Activated CD8-positive, alpha-beta memory T cell treated with anti-CD3 and anti-CD28 coated beads for 48 hours (primary cell): ENCODE results near the gene PSMG4.

Source experiments
- DNase-seq, 3 experiments: peaks; one replicate each; pipeline ENCODE4 v3.0.0-alpha.2; 2020; ENCODE audit warnings: low read depth in 2 of 3, low spot score in 2 of 3

The PSMG4 gene

DNA sequence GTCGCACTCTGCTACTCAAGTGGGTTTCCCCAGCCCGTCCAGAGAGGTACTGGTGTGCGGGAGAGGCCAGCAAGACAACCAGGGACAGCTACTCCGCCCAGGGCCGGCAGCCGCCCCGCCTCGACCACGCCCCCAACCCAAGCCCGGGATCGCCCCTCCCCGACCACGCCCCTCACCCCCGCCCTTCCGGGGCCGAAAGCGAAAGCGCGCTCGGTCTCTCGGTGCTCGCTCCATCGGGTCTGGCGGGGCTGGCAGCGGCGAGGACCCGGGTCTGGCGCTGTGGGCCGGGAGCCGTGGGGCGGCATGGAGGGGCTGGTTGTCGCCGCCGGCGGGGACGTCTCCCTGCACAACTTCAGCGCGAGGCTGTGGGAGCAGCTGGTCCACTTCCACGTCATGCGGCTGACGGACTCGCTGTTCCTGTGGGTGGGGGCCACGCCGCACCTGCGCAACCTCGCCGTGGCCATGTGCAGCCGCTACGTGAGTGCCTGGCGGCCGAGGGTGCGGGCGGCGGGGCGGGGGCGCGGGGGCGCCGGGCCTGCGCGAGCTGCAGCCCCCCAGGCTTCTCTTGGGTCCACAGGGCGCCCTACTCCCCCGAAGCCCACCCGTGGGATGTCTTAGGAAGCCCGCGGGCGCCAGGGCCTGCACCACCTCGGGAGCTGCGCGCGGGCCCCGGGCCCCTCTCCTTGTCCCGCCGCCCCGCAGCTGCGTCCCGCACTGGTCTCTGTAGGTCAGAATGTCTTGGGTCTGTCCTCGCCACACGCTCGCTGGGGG, at the start of gene PSMG4:
Gene PSMG4, plus strand, starts transcription at position 228 of the 771 bp plus-strand sequence. Its CDS starts 76 bp downstream, at position 304.
- peak; percentile 83 to 93 (median 90) for DNase-seq

GRCh38 chr6:3209114-3210023, 49.4 kb upstream of the PSMG4 start:
- peak in 1 of 3 experiments; percentile 45 for DNase-seq

DNA sequence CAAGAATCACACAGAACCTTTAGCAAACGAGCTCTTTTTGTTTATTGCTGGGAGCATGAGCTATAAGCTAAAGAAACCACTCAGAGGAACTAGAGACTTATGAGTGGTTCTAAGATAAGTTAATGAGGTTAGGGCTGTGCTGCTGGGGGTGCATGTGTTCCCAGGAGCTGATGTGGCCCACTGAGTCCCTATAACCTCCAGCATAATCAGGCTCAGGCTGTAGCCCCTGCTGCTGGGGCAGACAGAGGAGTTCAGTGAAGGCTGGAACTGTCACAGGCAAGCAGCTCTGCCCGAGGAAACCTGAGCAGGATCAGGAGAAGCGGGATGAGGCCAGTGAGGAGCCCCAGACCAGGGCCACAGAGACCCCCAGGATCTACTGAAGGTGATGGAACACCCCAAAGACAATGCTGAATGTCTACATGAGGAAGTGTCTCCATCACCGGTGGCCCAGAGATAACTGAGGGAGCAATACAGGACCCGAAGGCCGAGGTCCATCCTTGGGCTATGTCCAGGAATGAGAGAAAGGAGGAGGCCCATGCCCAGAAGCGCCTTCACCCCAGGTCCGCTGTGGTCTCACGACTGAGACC, 48.6 kb upstream of the PSMG4 start:
- DNase-seq = no peak

DNA sequence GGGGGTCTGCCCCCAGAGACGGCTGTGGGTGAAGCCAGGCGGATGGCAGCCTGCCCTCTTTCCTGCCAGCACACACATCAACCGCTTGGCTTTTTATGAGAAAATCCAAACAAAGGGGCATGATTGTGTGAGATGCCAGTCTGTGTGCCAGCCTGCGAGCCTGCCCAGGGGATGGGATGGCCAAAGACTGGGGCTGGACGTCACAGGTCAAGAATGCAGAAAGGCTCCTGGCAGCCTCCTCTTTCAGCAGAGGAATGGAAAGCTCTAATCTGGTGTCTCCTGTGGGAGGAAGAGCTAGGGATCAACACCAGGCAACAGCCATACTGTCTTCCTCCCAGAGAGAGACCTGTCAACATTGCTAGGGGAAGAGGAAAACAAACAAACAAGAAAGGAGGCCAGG, 47.1 kb upstream of the PSMG4 start:
- DNase-seq = no peak

DNA sequence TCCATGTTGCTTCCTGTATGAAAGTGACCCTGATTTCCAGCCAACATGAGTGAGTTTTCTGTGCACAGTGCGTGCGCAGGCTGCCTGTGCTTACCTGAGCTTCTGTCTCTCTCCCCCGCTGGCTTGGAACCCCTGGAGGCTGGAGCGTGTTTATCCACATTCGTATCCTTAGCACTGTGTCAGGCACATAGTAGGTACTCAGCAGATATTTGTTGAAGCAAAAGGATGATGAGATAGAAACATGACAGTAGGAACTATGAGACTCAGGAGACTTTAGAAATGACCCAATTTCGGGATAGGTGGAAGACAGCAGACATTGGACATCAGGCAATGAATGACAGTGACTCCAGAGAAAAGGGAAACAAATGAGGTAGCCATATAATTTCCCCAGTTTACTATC, 46.5 kb upstream of the PSMG4 start:
- DNase-seq = no peak

DNA sequence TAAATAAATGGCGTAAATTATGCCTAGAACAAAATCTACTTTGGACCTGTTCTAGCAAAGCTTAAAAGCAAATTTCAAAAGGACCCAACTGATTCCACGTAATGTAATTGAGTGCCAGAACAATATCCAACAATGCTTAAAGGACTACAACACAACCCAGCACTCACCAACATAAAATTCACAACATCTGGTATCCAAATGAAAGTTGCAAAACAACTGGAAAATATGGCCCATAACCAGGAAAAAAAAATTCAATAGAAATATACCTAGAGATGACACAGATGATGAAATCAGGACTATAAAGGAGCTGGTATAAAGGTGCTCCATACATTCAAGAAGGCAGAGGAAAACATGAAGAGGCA, 45.4 kb upstream of the PSMG4 start:
- no peak for DNase-seq

DNA sequence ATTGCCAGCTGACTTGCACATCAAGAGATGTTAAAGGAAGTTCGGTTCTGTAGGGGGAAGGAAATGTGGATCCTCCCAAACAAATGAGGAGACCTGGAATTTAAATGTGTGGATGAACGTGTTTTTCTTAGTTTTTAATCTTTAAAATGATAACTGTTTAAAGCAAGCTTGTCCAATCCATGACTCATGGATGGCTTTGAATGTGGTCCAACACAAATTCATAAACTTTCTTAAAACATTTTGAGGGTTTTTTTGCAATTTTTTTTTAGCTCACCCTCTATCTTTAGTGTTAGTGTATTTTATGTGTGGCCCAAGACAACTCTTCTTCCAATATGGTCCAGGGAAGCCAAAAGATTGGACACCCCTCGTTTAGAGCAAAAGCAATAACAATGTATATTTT, 43.8 kb upstream of the PSMG4 start:
- DNase-seq = no peak

- DNase-seq = no peak
Measured at GRCh38 chr6:3217286-3217685, 41.5 kb upstream of the PSMG4 start.

- no peak for DNase-seq
Measured at GRCh38 chr6:3218266-3218665, 40.5 kb upstream of the PSMG4 start.

DNA sequence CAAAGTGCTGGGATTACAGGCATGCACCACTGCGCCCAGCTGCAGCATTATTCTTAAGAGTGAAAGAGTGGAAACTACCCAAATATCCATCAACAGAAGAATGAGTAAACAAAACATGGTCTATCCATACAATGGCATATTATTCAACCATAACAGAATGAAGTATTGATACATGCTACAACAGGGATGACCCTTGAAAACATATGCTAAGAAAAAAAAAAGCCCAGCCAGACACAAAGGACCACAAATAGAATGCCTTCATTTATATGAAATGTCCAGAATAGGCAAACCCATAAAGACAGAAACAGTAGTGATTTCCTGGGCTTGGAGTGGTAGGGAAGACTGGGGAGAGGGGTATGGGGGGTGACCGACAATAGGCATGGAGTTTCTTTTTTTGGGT, 38.4 kb upstream of the PSMG4 start:
- DNase-seq = no peak

DNA sequence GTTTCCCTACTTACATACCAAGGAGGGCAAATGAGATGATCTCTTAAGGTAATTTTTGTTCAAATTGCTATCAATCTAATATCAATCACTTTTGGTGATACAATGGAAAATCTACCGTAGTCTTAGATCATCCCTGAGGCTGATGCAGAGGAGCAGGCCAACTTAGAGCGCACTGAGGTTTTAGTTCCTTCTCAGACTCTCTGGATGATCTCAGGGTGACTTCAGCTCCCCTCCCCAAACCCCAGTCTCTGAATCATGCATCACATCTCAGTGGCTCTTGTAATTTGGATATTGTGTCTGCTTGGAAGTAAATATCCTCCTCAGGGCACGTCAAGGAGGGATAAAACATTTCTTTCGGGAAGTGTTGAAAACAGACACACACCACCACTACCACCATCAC, 37.2 kb upstream of the PSMG4 start:
- DNase-seq = no peak

DNA sequence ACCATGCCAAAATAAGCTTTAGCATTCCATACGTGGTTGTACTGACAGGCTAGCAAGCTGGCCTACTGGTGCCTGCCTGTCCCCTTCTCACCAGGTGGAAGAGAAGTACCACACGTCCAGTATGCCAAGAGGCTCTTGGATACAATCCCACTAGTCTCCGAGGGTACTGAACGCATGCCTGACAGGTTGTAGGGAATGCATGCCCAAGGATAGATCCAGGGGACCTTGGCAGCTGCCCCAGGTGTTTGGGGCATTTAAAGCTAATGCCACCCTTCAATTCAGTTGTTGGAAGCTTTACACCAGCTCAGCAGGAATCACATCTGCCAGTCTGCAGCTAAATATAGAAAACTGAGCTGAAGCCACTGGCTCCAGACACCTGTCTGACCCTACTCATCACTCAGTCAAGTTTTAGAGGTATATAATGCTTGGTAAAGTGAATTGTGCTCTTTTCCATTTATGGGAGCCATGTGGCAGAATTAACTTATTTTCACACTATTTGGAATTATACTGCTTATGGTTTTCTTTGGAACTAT, 36.2 kb upstream of the PSMG4 start:
- no peak for DNase-seq

- DNase-seq = no peak
Measured at GRCh38 chr6:3226042-3226441, 32.7 kb upstream of the PSMG4 start.

DNA sequence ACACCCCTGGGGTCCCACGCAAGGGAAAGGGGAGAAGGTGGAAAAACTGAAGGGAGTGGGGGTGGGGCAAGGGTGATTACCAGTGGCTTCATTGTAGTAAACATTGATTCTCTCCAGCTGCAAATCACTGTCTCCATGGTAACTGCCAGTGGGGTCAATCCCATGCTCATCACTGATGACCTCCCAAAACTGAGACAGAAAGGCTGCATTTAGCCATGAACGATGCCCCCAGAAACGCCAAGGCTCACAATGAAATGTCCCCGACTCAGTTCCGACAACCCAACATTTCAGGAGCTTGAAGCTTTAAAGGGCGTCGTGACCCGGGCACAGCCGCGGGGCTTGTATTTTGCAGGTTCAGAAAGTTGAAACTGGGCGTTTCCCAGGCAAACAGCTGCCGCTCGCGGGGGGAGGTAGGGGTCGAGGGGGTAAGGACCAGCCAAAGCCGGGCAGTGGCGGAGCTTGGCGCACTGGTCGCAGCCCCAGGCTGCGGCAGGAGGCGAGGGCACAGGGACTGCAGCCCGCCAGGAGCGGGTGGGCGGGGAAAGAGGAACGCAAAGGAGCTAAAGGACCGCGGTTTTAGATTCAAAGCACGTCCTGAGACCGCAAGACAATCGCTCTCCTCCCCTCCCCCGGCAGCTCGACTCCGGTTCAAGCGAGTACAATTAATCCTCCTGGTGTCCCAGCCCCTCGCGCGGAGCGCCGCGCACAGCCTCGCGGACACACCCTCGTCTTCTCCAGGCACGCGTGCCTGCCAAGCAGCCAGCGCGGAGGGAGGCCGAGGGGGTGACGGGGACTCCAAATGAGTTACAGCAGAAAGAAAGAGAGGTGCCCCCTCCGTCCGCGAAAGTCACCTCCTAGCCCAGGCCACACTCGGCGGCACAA, 32.0 kb upstream of the PSMG4 start:
- no peak for DNase-seq

DNA sequence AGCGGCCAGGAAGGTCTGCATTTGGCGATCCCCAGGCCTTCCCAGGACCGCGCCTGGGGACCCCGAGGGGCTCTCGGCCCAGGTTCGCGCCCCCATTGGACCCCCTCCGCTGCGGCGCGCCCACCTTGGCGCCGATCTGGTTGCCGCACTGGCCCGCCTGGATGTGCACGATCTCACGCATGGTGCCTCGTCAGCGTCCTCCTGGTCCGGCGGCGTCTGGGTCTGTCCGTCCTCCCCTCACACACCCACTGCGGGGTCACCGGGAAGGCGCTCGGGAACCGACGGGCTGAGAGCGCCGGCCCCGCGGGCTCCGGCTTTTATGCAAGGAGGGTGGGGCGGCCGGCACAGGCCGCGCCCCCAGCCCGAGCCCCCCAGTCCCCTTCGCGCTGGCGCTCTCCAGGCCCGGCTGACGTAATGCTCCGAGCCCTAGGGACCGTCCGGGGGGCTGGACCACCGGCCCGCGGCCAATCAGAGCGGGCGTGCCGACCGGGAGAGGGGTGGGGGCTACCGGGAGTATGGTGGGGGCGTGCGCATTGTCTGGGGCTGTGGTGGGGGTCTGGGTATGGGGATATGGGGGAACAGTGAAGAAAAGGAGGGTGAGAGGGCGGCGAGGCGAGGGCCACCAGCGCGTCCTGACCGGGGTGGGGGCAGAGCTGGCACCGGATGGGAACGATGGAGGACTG, 31.2 kb upstream of the PSMG4 start, which contains the start of gene TUBB2B:
Gene TUBB2B, minus strand, starts transcription at position 291 of the 683 bp plus-strand sequence. Its CDS starts 110 bp downstream, at position 181.
- no peak for DNase-seq

GRCh38 chr6:3228046-3228671, 30.6 kb upstream of the PSMG4 start:
- DNase-seq = no peak

DNA sequence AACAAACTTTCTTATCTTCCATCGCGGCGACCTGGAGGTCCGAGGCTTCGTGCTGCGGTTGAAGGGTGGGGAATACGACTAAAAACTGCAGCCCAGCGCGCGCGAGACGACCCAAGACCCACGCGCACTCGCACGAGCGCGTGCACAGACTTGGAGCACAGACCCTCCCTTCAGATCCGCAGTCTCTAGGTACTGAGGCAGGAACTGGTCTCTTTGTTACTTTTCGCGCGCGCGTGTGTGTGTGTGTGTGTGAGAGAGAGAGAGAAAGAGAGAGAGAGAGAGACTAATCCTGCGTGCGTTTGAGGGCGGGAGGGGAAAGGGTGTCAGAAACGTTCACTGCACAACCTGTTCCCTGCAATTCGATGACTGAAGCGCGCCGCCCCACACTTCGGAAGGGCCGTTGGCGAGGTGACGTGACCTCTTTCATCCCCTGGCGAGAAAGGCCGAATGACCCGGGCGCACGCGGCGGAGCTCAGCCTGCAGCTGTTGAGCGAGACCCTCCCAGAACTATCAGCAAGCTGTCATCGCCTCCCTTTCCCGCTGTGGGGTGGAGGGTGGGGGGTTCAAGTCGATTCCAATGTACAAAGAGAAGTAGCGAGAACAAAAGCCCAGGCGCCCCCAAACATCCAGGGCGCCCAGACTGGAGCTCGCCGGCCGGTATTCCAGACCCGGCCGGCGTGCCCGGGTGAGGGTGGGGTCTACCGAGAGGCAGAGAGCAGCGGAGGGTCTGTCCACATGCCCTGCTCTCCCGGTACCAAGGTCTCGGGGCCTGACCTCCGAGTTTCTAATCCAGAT, 29.8 kb upstream of the PSMG4 start:
- DNase-seq = no peak

- DNase-seq = no peak
Measured at GRCh38 chr6:3229566-3230178, 29.1 kb upstream of the PSMG4 start.
